Measurements from ENCODE around the gene KRTAP4-4. TPM values are rescaled to one million over a fixed set of nuclear protein-coding genes. Genes with fewer than 3 reads are reported as not detected.
"Not testable (repeated sequence)": the region's sequence is repeated elsewhere in the genome, so short reads cannot be mapped to it uniquely, and the experiment has no call there.

The KRTAP4-4 gene
- total and polyA plus RNA-seq, 2 donors: not detected

DNA sequence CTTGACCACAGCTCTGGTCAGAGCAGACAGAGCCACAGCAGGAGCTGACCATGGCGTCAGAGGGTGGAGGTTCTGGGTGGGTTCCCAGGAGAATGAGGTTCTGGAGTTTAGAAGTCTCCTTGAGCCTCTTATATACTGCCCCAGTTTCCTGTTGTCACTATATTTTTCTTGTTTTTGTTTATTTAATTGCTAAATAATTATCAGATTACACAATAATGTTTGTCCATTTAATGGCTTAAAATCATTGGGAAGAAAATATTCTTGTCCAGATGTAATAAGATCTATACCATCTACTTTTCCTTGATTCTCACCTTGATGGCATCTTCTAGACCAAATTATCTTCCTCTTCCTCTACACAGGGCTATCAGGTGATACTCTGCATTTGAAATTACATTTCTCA, 7.6 kb upstream of the KRTAP4-4 start, which contains the start of gene KRTAP4-3:
Gene KRTAP4-3, minus strand, starts transcription at position 101 of the 400 bp plus-strand sequence. Its CDS starts 49 bp downstream, at position 52.
- H3K4me3 ChIP-seq (ENCODE audit: low read depth, low read length): no peak within 1 kb of the TSS
- no peaks in the 10 kb centered on the region for H3K4me1 ChIP-seq (ENCODE audit: insufficient read depth)
- no peak for DNase-seq (ENCODE audit: extremely low spot score)
- no peaks in the 10 kb centered on the region for H3K36me3 ChIP-seq (ENCODE audit: insufficient read depth)
- WGBS: 72% methylated on average over 1 of the region's 1 CpG
- H3K27ac ChIP-seq (ENCODE audit: low read depth): no peak within 1 kb of the TSS

- no peak overlapping the region for H3K27ac ChIP-seq (ENCODE audit: low read depth)
- no peaks in the 10 kb centered on the region for H3K4me1 ChIP-seq (ENCODE audit: insufficient read depth)
- H3K36me3 ChIP-seq (ENCODE audit: insufficient read depth): no peaks in the 10 kb centered on the region
- DNase-seq (ENCODE audit: extremely low spot score): no peak
- WGBS: 77% methylated on average over 7 of the region's 7 CpGs
- no peak overlapping the region for H3K4me3 ChIP-seq (ENCODE audit: low read depth, low read length)
Observed at GRCh38 chr17:41167561-41167960, 7.0 kb upstream of the KRTAP4-4 start.

- H3K4me3 ChIP-seq (ENCODE audit: low read depth, low read length): no peak overlapping the region
- H3K27ac ChIP-seq (ENCODE audit: low read depth): no peak overlapping the region
- DNase-seq (ENCODE audit: extremely low spot score): no peak
- WGBS: 62% methylated on average over 7 of the region's 7 CpGs
- H3K36me3 ChIP-seq (ENCODE audit: insufficient read depth): no peaks in the 10 kb centered on the region
- no peaks in the 10 kb centered on the region for H3K4me1 ChIP-seq (ENCODE audit: insufficient read depth)
Observed at GRCh38 chr17:41163828-41164227, 3.3 kb upstream of the KRTAP4-4 start.

GRCh38 chr17:41160190-41160589, 358 bp downstream of the KRTAP4-4 start:
- H3K4me3 ChIP-seq (ENCODE audit: low read depth, low read length); DNase-seq (ENCODE audit: extremely low spot score); H3K27ac ChIP-seq (ENCODE audit: low read depth); H3K4me1 ChIP-seq (ENCODE audit: insufficient read depth); H3K36me3 ChIP-seq (ENCODE audit: insufficient read depth): not testable (repeated sequence)
- WGBS: 89% methylated on average over 3 of the region's 3 CpGs

- Histone ChIP-seq H3K36me3 (ENCODE audit: insufficient read depth) (no peaks in the 10 kb centered on the region), H3K27ac (ENCODE audit: low read depth) (no peak overlapping the region), H3K4me1 (ENCODE audit: insufficient read depth) (no peaks in the 10 kb centered on the region), H3K4me3 (ENCODE audit: low read depth, low read length) (no peak overlapping the region)
- 3% methylated on average over 2 of the region's 2 CpGs for WGBS
- DNase-seq (ENCODE audit: extremely low spot score): no peak
Observed at GRCh38 chr17:41153856-41154255, 6.7 kb downstream of the KRTAP4-4 start.

DNA sequence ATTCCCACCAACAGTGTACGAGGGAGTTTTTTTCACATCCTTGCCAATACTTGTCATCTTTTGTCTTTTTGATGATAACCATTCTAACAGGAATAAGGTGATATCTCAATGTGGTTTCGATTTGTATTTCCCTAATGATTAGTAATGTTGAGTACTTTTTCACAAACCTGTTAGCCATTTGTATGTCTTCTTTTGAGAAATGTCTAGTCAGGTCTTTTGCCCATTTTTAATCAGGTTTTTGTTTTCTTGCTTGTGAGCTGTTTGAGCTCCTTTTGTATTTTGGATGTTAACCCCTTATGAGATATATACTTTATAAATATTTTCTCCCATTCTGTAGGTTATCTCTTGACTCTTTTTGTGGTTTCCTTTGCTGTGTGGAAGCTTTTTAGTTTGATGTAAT, 9.0 kb downstream of the KRTAP4-4 start:
- WGBS: 80% methylated on average over 2 of the region's 2 CpGs

GRCh38 chr17:41150026-41150425, 10.5 kb downstream of the KRTAP4-4 start:
- 79% methylated on average over 4 of the region's 4 CpGs for WGBS

More for the DNA sequence above, 9.0 kb downstream of the KRTAP4-4 start:
- Histone ChIP-seq H3K36me3 (ENCODE audit: insufficient read depth) (no peaks in the 10 kb centered on the region), H3K27ac (ENCODE audit: low read depth) (no peak overlapping the region), H3K4me3 (ENCODE audit: low read depth, low read length) (no peak overlapping the region), H3K4me1 (ENCODE audit: insufficient read depth) (no peaks in the 10 kb centered on the region)
- no peak for DNase-seq (ENCODE audit: extremely low spot score)

GRCh38 chr17:41149652-41149985, 10.9 kb downstream of the KRTAP4-4 start, which contains the start of gene KRTAP4-5:
TSS of gene KRTAP4-5 (minus strand) at chr17:41149825. CDS start at chr17:41149767, 58 bp downstream.
- H3K4me3 ChIP-seq (ENCODE audit: low read depth, low read length): no peak within 1 kb of the TSS
- no peak within 1 kb of the TSS for H3K27ac ChIP-seq (ENCODE audit: low read depth)
- DNase-seq (ENCODE audit: extremely low spot score): no peak
- H3K36me3 ChIP-seq (ENCODE audit: insufficient read depth): no peaks in the 10 kb centered on the region
- H3K4me1 ChIP-seq (ENCODE audit: insufficient read depth): no peaks in the 10 kb centered on the region
- 64% methylated on average over 2 of the region's 2 CpGs for WGBS

More at GRCh38 chr17:41150026-41150425, 10.5 kb downstream of the KRTAP4-4 start:
- Histone ChIP-seq H3K4me3 (ENCODE audit: low read depth, low read length) (no peak overlapping the region), H3K36me3 (ENCODE audit: insufficient read depth) (no peaks in the 10 kb centered on the region), H3K27ac (ENCODE audit: low read depth) (no peak overlapping the region), H3K4me1 (ENCODE audit: insufficient read depth) (no peaks in the 10 kb centered on the region)
- DNase-seq (ENCODE audit: extremely low spot score): no peak

DNA sequence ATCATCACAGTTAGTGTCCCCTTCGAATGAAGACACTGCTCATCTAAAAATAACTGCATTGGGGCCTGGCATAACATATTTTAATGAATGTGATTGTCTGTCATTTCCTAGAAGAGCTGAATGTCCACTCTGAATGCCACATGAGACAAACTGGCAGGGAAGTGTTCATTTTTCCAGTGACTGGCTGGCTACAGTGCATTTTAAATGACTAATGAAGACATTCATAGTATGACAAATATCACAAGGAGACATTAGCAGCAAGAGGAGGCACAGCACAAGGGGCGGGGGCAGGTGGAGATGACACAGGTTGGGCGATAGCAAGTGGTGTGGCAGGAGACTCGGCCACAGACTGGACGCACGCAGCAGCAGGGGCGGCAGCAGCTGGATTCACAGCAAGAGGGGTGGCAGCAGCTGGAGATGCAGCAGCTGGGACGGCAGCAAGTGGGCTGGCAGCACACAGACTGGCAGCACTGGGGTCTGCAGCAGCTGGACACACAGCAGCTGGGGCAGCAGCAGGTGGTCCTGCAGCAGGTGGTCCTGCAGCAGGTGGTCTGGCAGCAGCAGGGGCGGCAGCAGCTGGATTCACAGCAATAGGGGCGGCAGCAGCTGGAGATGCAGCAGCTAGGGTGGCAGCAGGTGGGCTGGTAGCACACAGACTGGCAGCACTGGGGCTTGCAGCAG, 11.4 kb downstream of the KRTAP4-4 start:
- DNase-seq (ENCODE audit: extremely low spot score); H3K4me3 ChIP-seq (ENCODE audit: low read depth, low read length); H3K4me1 ChIP-seq (ENCODE audit: insufficient read depth); H3K27ac ChIP-seq (ENCODE audit: low read depth); H3K36me3 ChIP-seq (ENCODE audit: insufficient read depth): not testable (repeated sequence)
- 77% methylated on average over 10 of the region's 10 CpGs for WGBS

GRCh38 chr17:41147531-41148204, 12.9 kb downstream of the KRTAP4-4 start:
- no peaks in the 10 kb centered on the region for H3K36me3 ChIP-seq (ENCODE audit: insufficient read depth)
- no peak overlapping the region for H3K27ac ChIP-seq (ENCODE audit: low read depth)
- H3K4me1 ChIP-seq (ENCODE audit: insufficient read depth): no peaks in the 10 kb centered on the region
- H3K4me3 ChIP-seq (ENCODE audit: low read depth, low read length): no peak overlapping the region
- WGBS: 85% methylated on average over 2 of the region's 2 CpGs
- DNase-seq (ENCODE audit: extremely low spot score): no peak

GRCh38 chr17:41145261-41145660, 15.3 kb downstream of the KRTAP4-4 start:
- H3K36me3 ChIP-seq (ENCODE audit: insufficient read depth): no peaks in the 10 kb centered on the region
- H3K27ac ChIP-seq (ENCODE audit: low read depth): no peak overlapping the region
- no peak overlapping the region for H3K4me3 ChIP-seq (ENCODE audit: low read depth, low read length)
- no peak for DNase-seq (ENCODE audit: extremely low spot score)
- WGBS: 84% methylated on average over 2 of the region's 2 CpGs
- H3K4me1 ChIP-seq (ENCODE audit: insufficient read depth): no peaks in the 10 kb centered on the region

- no peaks in the 10 kb centered on the region for H3K36me3 ChIP-seq (ENCODE audit: insufficient read depth)
- no peak overlapping the region for H3K4me3 ChIP-seq (ENCODE audit: low read depth, low read length)
- H3K4me1 ChIP-seq (ENCODE audit: insufficient read depth): no peaks in the 10 kb centered on the region
- no peak for DNase-seq (ENCODE audit: extremely low spot score)
- 31% methylated on average over 1 of the region's 1 CpG for WGBS
- no peak overlapping the region for H3K27ac ChIP-seq (ENCODE audit: low read depth)
Observed at GRCh38 chr17:41144846-41145245, 15.7 kb downstream of the KRTAP4-4 start.

DNA sequence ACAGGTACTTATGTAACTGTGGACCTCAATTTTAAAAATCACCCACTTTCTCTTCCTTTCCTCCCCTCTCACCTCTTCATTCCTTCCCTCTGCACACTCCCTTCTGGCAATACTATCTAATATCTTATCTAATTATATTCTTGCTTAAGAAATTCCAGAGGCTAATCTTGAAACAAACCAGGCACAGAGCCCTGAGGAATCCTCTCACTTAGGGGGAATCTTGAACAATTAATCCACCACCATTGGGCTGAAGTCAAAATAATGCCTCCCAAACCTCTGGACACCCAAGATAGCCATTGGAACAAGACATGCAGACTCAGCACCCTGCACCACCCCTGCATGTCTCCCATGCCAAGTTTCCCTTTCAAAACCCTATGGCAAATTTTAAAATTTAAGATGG, 19.2 kb downstream of the KRTAP4-4 start:
- no peaks in the 10 kb centered on the region for H3K36me3 ChIP-seq (ENCODE audit: insufficient read depth)
- no peaks in the 10 kb centered on the region for H3K4me1 ChIP-seq (ENCODE audit: insufficient read depth)
- H3K27ac ChIP-seq (ENCODE audit: low read depth): no peak overlapping the region
- no peak overlapping the region for H3K4me3 ChIP-seq (ENCODE audit: low read depth, low read length)
- DNase-seq (ENCODE audit: extremely low spot score): no peak

DNA sequence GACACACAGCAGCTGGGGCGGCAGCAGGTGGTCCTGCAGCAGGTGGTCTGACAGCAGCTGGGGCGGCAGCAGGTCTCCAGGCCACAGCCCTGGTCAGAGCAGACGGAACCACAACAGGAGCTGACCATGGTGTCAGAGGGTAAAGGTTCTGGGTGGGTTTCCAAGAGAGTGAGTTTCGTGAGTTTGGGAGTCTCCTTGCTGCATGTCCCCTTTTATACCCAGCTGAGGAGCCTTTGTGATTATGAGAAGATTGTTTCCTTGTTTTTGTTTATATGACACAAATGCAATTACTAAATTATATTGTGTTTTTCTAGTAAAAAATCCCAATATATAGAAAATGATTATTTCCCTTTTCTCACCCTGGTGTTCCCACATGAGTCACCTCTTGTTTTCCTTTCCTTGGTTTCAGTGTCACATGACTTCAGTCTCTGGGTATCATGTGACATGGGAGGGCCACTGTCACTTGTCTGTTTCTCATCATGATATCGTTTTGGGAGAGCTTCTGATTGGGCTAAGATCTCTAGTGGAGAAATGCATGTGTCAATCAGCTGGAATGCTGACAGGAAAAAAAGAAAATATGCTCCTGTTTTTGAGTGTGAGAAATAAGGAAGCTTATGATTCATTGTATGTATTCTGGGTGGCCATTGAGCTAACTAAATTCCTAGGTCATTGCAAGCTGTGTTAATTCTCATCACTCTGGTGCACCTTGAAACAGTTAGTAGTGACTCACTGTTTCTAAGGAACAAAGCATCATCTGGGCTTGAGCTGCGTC, 20.0 kb downstream of the KRTAP4-4 start, which contains the start of gene KRTAP4-6:
Gene KRTAP4-6, minus strand, starts transcription at position 185 of the 772 bp plus-strand sequence. Its CDS starts 57 bp downstream, at position 128.
- H3K4me3 ChIP-seq (ENCODE audit: low read depth, low read length): no peak within 1 kb of the TSS
- H3K4me1 ChIP-seq (ENCODE audit: insufficient read depth): no peaks in the 10 kb centered on the region
- H3K27ac ChIP-seq (ENCODE audit: low read depth): no peak within 1 kb of the TSS
- DNase-seq (ENCODE audit: extremely low spot score): no peak
- no peaks in the 10 kb centered on the region for H3K36me3 ChIP-seq (ENCODE audit: insufficient read depth)
- 86% methylated on average over 6 of the region's 6 CpGs for WGBS

All from urinary bladder (tissue), 4 donors.